ENCODE data around the gene ERVH48-1. TPM values are rescaled to one million over a fixed set of nuclear protein-coding genes. Genes with fewer than 3 reads are reported as not detected.

The ERVH48-1 gene
- total and polyA plus RNA-seq, 2 donors (not counting 3 experiments of a cell fraction or from before 2014, with no cell fraction given): not detected

- Histone ChIP-seq H3K79me2 (ENCODE audit: control insufficient read depth, insufficient read depth, low read length) (peaks cover 17% of the 10 kb centered on the region), H3K4me1 (ENCODE audit: control insufficient read depth, extremely low read depth, insufficient read depth, low read length) (peaks cover 10% of the 10 kb centered on the region), H3K9me1 (replicated peaks; ENCODE audit: control insufficient read depth, extremely low read depth, insufficient read depth, low read length) (no peaks in the 10 kb centered on the region), H2AFZ (ENCODE audit: low read depth, low read length) (no peak overlapping the region), H4K20me1 (replicated peaks; ENCODE audit: control insufficient read depth, extremely low read depth, insufficient read depth, low read length) (no peaks in the 10 kb centered on the region), H3K4me2 (ENCODE audit: insufficient read depth, low read length) (no peak overlapping the region), H3K27me3 (ENCODE audit: control insufficient read depth in 2 of 2, insufficient read depth in 2 of 2, low read length in 2 of 2) (no peaks in the 10 kb centered on the region), H3K9ac (replicated peaks; ENCODE audit: extremely low read depth, insufficient read depth, low read length) (no peak overlapping the region), H3K9me3 (replicated peaks; ENCODE audit: control insufficient read depth, insufficient read depth, low read length) (no peaks in the 10 kb centered on the region), H3K4me3 (replicated peaks in 1 of 3; ENCODE audit: insufficient read depth in 1 of 3, low read depth in 1 of 3, low read length in 3 of 3) (no peak overlapping the region), H3K27ac (ENCODE audit: insufficient read depth, low read depth, low read length) (no peak overlapping the region), H3K36me3 (ENCODE audit: control insufficient read depth in 2 of 2, extremely low read depth in 1 of 2, insufficient read depth in 2 of 2, low read length in 2 of 2) (no peaks in the 10 kb centered on the region)
- BruUV-seq (replicated peaks): no TSS peak
- TF ChIP-seq POLR2A (IDR thresholded peaks at IDR 0.05; ENCODE audit: low read depth, low read length) (no peak), MYC (IDR thresholded peaks at IDR 0.05; ENCODE audit: low read depth, low read length) (no peak), GATA2 (IDR thresholded peaks at IDR 0.05; ENCODE audit: insufficient read depth, insufficient read length, low read depth, low read length) (no peak), EZH2 (IDR thresholded peaks at IDR 0.05; ENCODE audit: borderline replicate concordance, low read depth, low read length, severe bottlenecking) (no peak), CTCF (IDR thresholded peaks at IDR 0.05; ENCODE audit: extremely low read depth in 1 of 2, insufficient read depth in 1 of 2, low read depth in 1 of 2, low read length in 2 of 2) (no peak), JUN (IDR thresholded peaks at IDR 0.05; ENCODE audit: borderline replicate concordance, insufficient read depth, insufficient read length, low read depth) (no peak), POLR2AphosphoS5 (IDR thresholded peaks at IDR 0.05; ENCODE audit: insufficient read depth, low read depth, low read length) (no peak), FOS (IDR thresholded peaks at IDR 0.05; ENCODE audit: borderline replicate concordance, insufficient read depth, low read length) (no peak)
- TF ChIP-seq, protein P1, sequence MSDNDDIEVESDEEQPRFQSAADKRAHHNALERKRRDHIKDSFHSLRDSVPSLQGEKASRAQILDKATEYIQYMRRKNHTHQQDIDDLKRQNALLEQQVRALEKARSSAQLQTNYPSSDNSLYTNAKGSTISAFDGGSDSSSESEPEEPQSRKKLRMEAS (IDR thresholded peaks at IDR 0.05; ENCODE audit: insufficient read depth, insufficient read length): no peak
- CTCF ChIA-PET: no interaction called here
- intact Hi-C loops (cut with micrococcal nuclease) (loop anchor here (10.0 kb wide), 1 partner anchor 77 kb away; the partner anchor contains the start of gene NDUFV3), dilution Hi-C loops (cut with MboI; ENCODE audit: extremely low pct_ligation_motif_present, low sequenced_read_pairs) (no loop called here)
- FAIRE-seq (no peak), DNase-seq (ENCODE audit: low read depth, low spot score) (no peak)
- POLR2A ChIA-PET: no interaction called here
Observed at GRCh38 chr21:42971897-42972275, 46.5 kb upstream of the ERVH48-1 start.
